WTC11 (cell line): Measurements from ENCODE around the gene GFPT2. TPM values are rescaled to one million over a fixed set of nuclear protein-coding genes. Genes with fewer than 3 reads are reported as not detected.
A peak's percentile ranks its signal among the peaks of the same experiment; 100 is the strongest.

ENCODE experiments used
- ATAC-seq: fragments of 200-7000 bp; cut with Tn5 transposase; 2 replicates; pipeline ENCODE4 v1.10.0; 2021; ENCODE audit warnings: mild to moderate bottlenecking, moderate library complexity
- CTCF ChIA-PET: fragments of 300-600 bp; sonication (Branson Sonifier 250); formaldehyde crosslinking; loops from one replicate; lab custom pipeline; 2021; ENCODE audit warnings: antibody characterized with exemption; lab: Charles Lee
- POLR2A ChIA-PET: fragments of 350-600 bp; sonication (Branson Sonifier 250); formaldehyde crosslinking; loops from one replicate; lab custom pipeline; 2021; ENCODE audit warnings: antibody characterized with exemption; lab: Charles Lee
- DNase-seq: peaks from one replicate; pipeline ENCODE4 v3.0.0; 2021; ENCODE audit warnings: low spot score
- H3K27ac Mint-ChIP-seq: 2 replicates; pipeline ENCODE4 v1.8.0; 2021; ENCODE audit warnings: mixed read lengths
- H3K27me3 Mint-ChIP-seq: 2 replicates; pipeline ENCODE4 v1.8.0; 2021; ENCODE audit warnings: low read depth, mild to moderate bottlenecking, moderate library complexity, mixed read lengths
- H3K36me3 Mint-ChIP-seq: 2 replicates; pipeline ENCODE4 v1.8.0; 2021; ENCODE audit warnings: mixed read lengths
- H3K4me1 Mint-ChIP-seq: 2 replicates; pipeline ENCODE4 v1.8.0; 2022; ENCODE audit warnings: mixed read lengths
- H3K4me3 Mint-ChIP-seq: 2 replicates; pipeline ENCODE4 v1.8.0; 2021; ENCODE audit warnings: mild to moderate bottlenecking, moderate library complexity, mixed read lengths
- H3K9me3 Mint-ChIP-seq: 2 replicates; pipeline ENCODE4 v1.8.0; 2021; ENCODE audit warnings: mixed read lengths
- ATF1 ChIP-seq: sonication (generic); formaldehyde crosslinking; IDR thresholded peaks from 2 replicates; pipeline ENCODE4 v1.8.1; 2023; ENCODE audit warnings: mild to moderate bottlenecking, moderate library complexity, missing genetic modification reagents
- CREM ChIP-seq: sonication (generic); formaldehyde crosslinking; IDR thresholded peaks from 2 replicates; pipeline ENCODE4 v1.8.1; 2022; ENCODE audit warnings: mild to moderate bottlenecking, missing genetic modification reagents, moderate library complexity
- FOXK1 ChIP-seq: sonication (generic); formaldehyde crosslinking; IDR thresholded peaks from 2 replicates; pipeline ENCODE4 v1.8.0; 2022; ENCODE audit warnings: mild to moderate bottlenecking, moderate library complexity, missing genetic modification reagents
- GABPB1 ChIP-seq: sonication (generic); formaldehyde crosslinking; IDR thresholded peaks from 2 replicates; pipeline ENCODE4 v1.8.1; 2023; ENCODE audit warnings: mild to moderate bottlenecking, missing genetic modification reagents
- NR1H2 ChIP-seq: sonication (generic); formaldehyde crosslinking; IDR thresholded peaks from 2 replicates; pipeline ENCODE4 v1.9.0; 2021; ENCODE audit warnings: mild to moderate bottlenecking, moderate library complexity, missing genetic modification reagents
- PRRX2 ChIP-seq: fragments of 250-450 bp; sonication (Bioruptor Pico); IDR thresholded peaks from 2 replicates; pipeline ENCODE4 v1.8.0; 2021; ENCODE audit warnings: mild to moderate bottlenecking
- TP53 ChIP-seq: sonication (generic); formaldehyde crosslinking; IDR thresholded peaks from 2 replicates; pipeline ENCODE4 v1.8.1; 2023; ENCODE audit warnings: mild to moderate bottlenecking, missing genetic modification reagents
- ZNF138 ChIP-seq: sonication (generic); formaldehyde crosslinking; conservative IDR thresholded peaks from 2 replicates; pipeline ENCODE4 v1.8.1; 2022; ENCODE audit warnings: mild to moderate bottlenecking, moderate library complexity, missing genetic modification reagents
- ZNF317 ChIP-seq: sonication (generic); formaldehyde crosslinking; IDR thresholded peaks from 2 replicates; pipeline ENCODE4 v1.8.1; 2023; ENCODE audit warnings: low read depth, mild to moderate bottlenecking, moderate library complexity, missing genetic modification reagents, borderline replicate concordance
- ZNF423 ChIP-seq: fragments of 250-450 bp; sonication (Bioruptor Pico); IDR thresholded peaks from 2 replicates; pipeline ENCODE4 v2.1.2; 2022; ENCODE audit warnings: mild to moderate bottlenecking, moderate library complexity
- total RNA-seq: library from RNA; stranded (reverse); gene quantifications from 3 replicates; pipeline ENCODE4 v1.2.3, GENCODE V29; 2021
- TF ChIP-seq, protein P1 (sequence below): fragments of 200-600 bp; IDR thresholded peaks from 2 replicates; pipeline ENCODE4 v1.8.0; 2022; ENCODE audit warnings: antibody characterized with exemption
- TF ChIP-seq, protein P2 (sequence below): sonication (generic); formaldehyde crosslinking; IDR thresholded peaks from 2 replicates; pipeline ENCODE4 v1.8.0; 2022; ENCODE audit warnings: mild to moderate bottlenecking, missing genetic modification reagents
- TF ChIP-seq, protein P3 (sequence below): sonication (generic); formaldehyde crosslinking; conservative IDR thresholded peaks from 2 replicates; pipeline ENCODE4 v1.8.1; 2022; ENCODE audit warnings: mild to moderate bottlenecking, missing genetic modification reagents
- TF ChIP-seq, protein P4 (sequence below): fragments of 250-450 bp; sonication (Bioruptor Pico); IDR thresholded peaks from 2 replicates; pipeline ENCODE4 v1.9.0; 2021; ENCODE audit warnings: mild to moderate bottlenecking, borderline replicate concordance
- TF ChIP-seq, protein P5 (sequence below): sonication (generic); formaldehyde crosslinking; IDR thresholded peaks from 2 replicates; pipeline ENCODE4 v1.8.0; 2023; ENCODE audit warnings: missing genetic modification reagents
- TF ChIP-seq, protein P6 (sequence below): fragments of 250-450 bp; sonication (Bioruptor Pico); IDR thresholded peaks from 2 replicates; pipeline ENCODE4 v1.8.0; 2021; ENCODE audit warnings: mild to moderate bottlenecking
- TF ChIP-seq, protein P7 (sequence below): sonication (generic); formaldehyde crosslinking; IDR thresholded peaks from 2 replicates; pipeline ENCODE4 v1.8.1; 2022; ENCODE audit warnings: mild to moderate bottlenecking, missing genetic modification reagents, moderate library complexity, borderline replicate concordance

GFPT2 gene
- total RNA-seq, 1 experiment from 2014 or later: 124 TPM

DNA sequence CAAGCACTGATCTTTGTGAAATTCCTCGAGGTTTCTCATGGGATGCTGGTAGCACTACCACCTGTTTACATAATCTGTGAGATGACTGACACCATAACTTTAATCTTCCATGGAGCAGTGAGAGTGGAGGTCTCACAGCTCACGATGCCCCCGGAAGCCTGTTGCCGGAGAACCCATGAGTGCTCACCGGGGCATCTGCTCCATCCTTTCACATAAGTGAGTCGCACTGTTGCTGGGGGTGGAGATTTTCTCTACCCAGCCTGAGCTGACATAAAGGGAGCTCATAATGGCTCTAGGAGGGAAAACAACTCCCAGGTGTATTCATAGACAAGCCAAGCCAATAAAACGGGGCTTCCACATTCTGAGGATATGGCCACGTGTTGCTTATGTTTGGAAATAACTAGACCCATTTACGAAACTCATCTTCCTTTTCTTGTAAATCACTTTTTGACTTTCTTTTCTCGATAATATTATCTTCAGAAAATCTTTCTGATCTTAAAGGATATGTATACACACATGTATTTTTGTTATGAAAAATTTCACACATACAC, 11.2 kb upstream of the GFPT2 start:
- H3K4me3 Mint-ChIP-seq: no peak overlapping the region
- H3K36me3 Mint-ChIP-seq: no peaks in the 10 kb centered on the region
- TF ChIP-seq, protein P1, sequence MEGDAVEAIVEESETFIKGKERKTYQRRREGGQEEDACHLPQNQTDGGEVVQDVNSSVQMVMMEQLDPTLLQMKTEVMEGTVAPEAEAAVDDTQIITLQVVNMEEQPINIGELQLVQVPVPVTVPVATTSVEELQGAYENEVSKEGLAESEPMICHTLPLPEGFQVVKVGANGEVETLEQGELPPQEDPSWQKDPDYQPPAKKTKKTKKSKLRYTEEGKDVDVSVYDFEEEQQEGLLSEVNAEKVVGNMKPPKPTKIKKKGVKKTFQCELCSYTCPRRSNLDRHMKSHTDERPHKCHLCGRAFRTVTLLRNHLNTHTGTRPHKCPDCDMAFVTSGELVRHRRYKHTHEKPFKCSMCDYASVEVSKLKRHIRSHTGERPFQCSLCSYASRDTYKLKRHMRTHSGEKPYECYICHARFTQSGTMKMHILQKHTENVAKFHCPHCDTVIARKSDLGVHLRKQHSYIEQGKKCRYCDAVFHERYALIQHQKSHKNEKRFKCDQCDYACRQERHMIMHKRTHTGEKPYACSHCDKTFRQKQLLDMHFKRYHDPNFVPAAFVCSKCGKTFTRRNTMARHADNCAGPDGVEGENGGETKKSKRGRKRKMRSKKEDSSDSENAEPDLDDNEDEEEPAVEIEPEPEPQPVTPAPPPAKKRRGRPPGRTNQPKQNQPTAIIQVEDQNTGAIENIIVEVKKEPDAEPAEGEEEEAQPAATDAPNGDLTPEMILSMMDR: no peak
- TF ChIP-seq PRRX2 (CRISPR knock-in tag) (no peak), FOXK1 (CRISPR knock-in tag) (no peak), ZNF138 (CRISPR knock-in tag) (no peak), ZNF423 (CRISPR knock-in tag) (no peak)
- TF ChIP-seq, protein P2, sequence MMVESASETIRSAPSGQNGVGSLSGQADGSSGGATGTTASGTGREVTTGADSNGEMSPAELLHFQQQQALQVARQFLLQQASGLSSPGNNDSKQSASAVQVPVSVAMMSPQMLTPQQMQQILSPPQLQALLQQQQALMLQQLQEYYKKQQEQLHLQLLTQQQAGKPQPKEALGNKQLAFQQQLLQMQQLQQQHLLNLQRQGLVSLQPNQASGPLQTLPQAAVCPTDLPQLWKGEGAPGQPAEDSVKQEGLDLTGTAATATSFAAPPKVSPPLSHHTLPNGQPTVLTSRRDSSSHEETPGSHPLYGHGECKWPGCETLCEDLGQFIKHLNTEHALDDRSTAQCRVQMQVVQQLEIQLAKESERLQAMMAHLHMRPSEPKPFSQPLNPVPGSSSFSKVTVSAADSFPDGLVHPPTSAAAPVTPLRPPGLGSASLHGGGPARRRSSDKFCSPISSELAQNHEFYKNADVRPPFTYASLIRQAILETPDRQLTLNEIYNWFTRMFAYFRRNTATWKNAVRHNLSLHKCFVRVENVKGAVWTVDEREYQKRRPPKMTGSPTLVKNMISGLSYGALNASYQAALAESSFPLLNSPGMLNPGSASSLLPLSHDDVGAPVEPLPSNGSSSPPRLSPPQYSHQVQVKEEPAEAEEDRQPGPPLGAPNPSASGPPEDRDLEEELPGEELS (CRISPR knock-in tag): no peak
- TF ChIP-seq, protein P3, sequence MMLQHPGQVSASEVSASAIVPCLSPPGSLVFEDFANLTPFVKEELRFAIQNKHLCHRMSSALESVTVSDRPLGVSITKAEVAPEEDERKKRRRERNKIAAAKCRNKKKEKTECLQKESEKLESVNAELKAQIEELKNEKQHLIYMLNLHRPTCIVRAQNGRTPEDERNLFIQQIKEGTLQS (CRISPR knock-in tag): no peak
- TF ChIP-seq, protein P4, sequence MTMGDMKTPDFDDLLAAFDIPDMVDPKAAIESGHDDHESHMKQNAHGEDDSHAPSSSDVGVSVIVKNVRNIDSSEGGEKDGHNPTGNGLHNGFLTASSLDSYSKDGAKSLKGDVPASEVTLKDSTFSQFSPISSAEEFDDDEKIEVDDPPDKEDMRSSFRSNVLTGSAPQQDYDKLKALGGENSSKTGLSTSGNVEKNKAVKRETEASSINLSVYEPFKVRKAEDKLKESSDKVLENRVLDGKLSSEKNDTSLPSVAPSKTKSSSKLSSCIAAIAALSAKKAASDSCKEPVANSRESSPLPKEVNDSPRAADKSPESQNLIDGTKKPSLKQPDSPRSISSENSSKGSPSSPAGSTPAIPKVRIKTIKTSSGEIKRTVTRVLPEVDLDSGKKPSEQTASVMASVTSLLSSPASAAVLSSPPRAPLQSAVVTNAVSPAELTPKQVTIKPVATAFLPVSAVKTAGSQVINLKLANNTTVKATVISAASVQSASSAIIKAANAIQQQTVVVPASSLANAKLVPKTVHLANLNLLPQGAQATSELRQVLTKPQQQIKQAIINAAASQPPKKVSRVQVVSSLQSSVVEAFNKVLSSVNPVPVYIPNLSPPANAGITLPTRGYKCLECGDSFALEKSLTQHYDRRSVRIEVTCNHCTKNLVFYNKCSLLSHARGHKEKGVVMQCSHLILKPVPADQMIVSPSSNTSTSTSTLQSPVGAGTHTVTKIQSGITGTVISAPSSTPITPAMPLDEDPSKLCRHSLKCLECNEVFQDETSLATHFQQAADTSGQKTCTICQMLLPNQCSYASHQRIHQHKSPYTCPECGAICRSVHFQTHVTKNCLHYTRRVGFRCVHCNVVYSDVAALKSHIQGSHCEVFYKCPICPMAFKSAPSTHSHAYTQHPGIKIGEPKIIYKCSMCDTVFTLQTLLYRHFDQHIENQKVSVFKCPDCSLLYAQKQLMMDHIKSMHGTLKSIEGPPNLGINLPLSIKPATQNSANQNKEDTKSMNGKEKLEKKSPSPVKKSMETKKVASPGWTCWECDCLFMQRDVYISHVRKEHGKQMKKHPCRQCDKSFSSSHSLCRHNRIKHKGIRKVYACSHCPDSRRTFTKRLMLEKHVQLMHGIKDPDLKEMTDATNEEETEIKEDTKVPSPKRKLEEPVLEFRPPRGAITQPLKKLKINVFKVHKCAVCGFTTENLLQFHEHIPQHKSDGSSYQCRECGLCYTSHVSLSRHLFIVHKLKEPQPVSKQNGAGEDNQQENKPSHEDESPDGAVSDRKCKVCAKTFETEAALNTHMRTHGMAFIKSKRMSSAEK (CRISPR knock-in tag): no peak
- no peak overlapping the region for H3K27ac Mint-ChIP-seq
- ATAC-seq: no peak
- peaks cover 4% of the 10 kb centered on the region; the same call in 1 of the 2 replicates for H3K4me1 Mint-ChIP-seq
- CTCF ChIA-PET: no interaction called here
- POLR2A ChIA-PET: no interaction called here
- H3K9me3 Mint-ChIP-seq: peaks cover 6% of the 10 kb centered on the region
- H3K27me3 Mint-ChIP-seq: no peaks in the 10 kb centered on the region
- no peak for DNase-seq

DNA sequence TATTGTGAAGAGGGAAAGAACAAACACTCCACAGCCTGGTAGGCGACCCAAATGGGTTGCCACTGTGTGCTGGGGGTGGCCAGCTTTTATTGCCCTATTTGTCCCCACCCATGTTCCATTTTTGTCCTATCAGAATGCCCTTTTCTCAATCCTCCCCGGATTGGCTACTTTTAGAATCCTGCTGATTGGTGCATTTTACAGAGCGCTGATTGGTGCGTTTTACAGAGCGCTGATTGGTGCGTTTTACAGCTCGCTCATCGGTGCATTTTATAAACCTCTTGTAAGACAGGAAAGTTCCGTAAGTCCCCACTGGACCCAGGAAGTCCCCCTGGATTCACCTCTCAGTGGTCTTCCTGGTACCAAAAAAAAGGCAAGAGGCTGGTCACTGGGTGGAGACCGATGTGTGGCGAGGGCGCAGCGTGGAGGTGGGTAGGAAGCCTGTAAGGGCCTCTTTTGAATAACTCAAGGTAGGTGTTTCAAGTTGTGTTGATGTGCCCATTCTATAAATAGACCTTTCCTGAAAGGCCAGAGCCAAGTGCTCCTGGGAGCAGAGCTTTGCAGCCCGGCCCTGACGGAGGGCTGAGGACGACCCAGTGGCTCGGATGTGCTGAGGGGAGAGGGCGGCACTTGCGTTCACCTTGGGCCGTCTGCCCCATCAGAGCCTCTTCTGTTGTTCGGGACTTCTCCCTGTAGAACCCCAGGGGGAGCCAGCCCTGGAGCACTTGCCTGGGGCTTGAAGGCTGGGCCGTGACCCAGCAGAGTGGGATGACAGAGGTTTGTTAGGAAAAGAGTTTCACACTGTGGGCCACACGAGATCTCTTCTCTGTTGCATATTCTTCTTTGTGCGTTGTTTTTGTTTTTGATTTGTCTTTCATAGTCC, 7.2 kb upstream of the GFPT2 start:
- ChIA-PET POLR2A (no interaction called here), CTCF (no interaction called here)
- DNase-seq: no peak
- Mint-ChIP-seq H3K36me3 (no peaks in the 10 kb centered on the region), H3K27ac (no peak overlapping the region), H3K27me3 (peaks cover 8% of the 10 kb centered on the region), H3K9me3 (peaks cover 12% of the 10 kb centered on the region), H3K4me1 (no peaks in the 10 kb centered on the region), H3K4me3 (no peak overlapping the region)
- ATAC-seq: peak; percentile 69
- TF ChIP-seq, protein P5, sequence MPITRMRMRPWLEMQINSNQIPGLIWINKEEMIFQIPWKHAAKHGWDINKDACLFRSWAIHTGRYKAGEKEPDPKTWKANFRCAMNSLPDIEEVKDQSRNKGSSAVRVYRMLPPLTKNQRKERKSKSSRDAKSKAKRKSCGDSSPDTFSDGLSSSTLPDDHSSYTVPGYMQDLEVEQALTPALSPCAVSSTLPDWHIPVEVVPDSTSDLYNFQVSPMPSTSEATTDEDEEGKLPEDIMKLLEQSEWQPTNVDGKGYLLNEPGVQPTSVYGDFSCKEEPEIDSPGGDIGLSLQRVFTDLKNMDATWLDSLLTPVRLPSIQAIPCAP (CRISPR knock-in tag): no peak
- TF ChIP-seq, protein P6, sequence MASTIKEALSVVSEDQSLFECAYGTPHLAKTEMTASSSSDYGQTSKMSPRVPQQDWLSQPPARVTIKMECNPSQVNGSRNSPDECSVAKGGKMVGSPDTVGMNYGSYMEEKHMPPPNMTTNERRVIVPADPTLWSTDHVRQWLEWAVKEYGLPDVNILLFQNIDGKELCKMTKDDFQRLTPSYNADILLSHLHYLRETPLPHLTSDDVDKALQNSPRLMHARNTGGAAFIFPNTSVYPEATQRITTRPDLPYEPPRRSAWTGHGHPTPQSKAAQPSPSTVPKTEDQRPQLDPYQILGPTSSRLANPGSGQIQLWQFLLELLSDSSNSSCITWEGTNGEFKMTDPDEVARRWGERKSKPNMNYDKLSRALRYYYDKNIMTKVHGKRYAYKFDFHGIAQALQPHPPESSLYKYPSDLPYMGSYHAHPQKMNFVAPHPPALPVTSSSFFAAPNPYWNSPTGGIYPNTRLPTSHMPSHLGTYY: no peak
- no peak for TF ChIP-seq GABPB1 (CRISPR knock-in tag)
- TF ChIP-seq CREM (CRISPR knock-in tag): no peak
- no peak for TF ChIP-seq TP53 (CRISPR knock-in tag)
- no peak for TF ChIP-seq NR1H2
- TF ChIP-seq, protein P7, sequence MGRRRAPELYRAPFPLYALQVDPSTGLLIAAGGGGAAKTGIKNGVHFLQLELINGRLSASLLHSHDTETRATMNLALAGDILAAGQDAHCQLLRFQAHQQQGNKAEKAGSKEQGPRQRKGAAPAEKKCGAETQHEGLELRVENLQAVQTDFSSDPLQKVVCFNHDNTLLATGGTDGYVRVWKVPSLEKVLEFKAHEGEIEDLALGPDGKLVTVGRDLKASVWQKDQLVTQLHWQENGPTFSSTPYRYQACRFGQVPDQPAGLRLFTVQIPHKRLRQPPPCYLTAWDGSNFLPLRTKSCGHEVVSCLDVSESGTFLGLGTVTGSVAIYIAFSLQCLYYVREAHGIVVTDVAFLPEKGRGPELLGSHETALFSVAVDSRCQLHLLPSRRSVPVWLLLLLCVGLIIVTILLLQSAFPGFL: no peak
- TF ChIP-seq ATF1 (CRISPR knock-in tag): no peak
- no peak for TF ChIP-seq ZNF317 (CRISPR knock-in tag)
